H1 (cell line): Measurements from ENCODE around the gene CNTN5. TPM values are rescaled to one million over a fixed set of nuclear protein-coding genes. Genes with fewer than 3 reads are reported as not detected.

Source experiments
- CTCF ChIA-PET: fragments of 300-600 bp; sonication (Branson Sonifier 250); formaldehyde crosslinking; loops from one replicate; lab custom pipeline; 2021; ENCODE audit not compliant: partially characterized antibody; lab: Charles Lee
- POLR2A ChIA-PET: fragments of 300-600 bp; sonication (Branson Sonifier 250); formaldehyde crosslinking; loops from one replicate; lab custom pipeline; 2021; ENCODE audit warnings: inconsistent platforms; ENCODE audit not compliant: partially characterized antibody; lab: Charles Lee
- DNase-seq, 2 experiments: peaks; one replicate each; pipeline versions ENCODE4 v3.0.0 to v3.0.0-alpha.2; 2010 to 2022; ENCODE audit warnings: low spot score in 2 of 2, low read depth in 1 of 2, mixed read lengths in 1 of 2
- FAIRE-seq: peaks from 2 replicates; lab custom pipeline; 2011; peaks lifted over from hg19 to GRCh38; lab: Jason Lieb, UNC
- H2AFZ ChIP-seq: 2 replicates; pipeline ENCODE4 v1.8.1; 2012; ENCODE audit warnings: low read length, inconsistent platforms
- H2AK5ac ChIP-seq: 2 replicates; pipeline ENCODE4 v1.6.1; 2013; ENCODE audit warnings: low read depth, low read length
- H2BK120ac ChIP-seq: replicated peaks from 2 replicates; pipeline ENCODE3; 2013; ENCODE audit warnings: low read depth, low read length, inconsistent platforms
- H2BK12ac ChIP-seq: 2 replicates; pipeline ENCODE4 v1.6.1; 2013; ENCODE audit warnings: low read depth, low read length
- H2BK15ac ChIP-seq: 2 replicates; pipeline ENCODE4 v1.6.1; 2013; ENCODE audit warnings: low read length
- H2BK20ac ChIP-seq: 2 replicates; pipeline ENCODE4 v1.6.1; 2013; ENCODE audit warnings: low read length
- H2BK5ac ChIP-seq: 2 replicates; pipeline ENCODE4 v1.6.1; 2013; ENCODE audit warnings: low read depth, low read length
- H3K14ac ChIP-seq: 2 replicates; pipeline ENCODE4 v1.6.1; 2013; ENCODE audit warnings: inconsistent platforms; ENCODE audit not compliant: insufficient read length
- H3K18ac ChIP-seq: 2 replicates; pipeline ENCODE4 v1.6.1; 2013; ENCODE audit warnings: low read length; ENCODE audit errors: extremely low read depth
- H3K23ac ChIP-seq: 2 replicates; pipeline ENCODE4 v1.6.1; 2013; ENCODE audit warnings: inconsistent platforms; ENCODE audit not compliant: insufficient read length
- H3K23me2 ChIP-seq: 2 replicates; pipeline ENCODE4 v1.6.1; 2013; ENCODE audit warnings: low read depth, low read length
- H3K27ac ChIP-seq: 2 replicates; pipeline ENCODE4 v1.6.1; 2011; ENCODE audit warnings: low read depth, low read length, inconsistent platforms
- H3K27me3 ChIP-seq, 4 experiments: replicated peaks in 1 of 4; 1 replicate in 1 of 4; 2 replicates in 3 of 4; pipeline versions ENCODE4 v1.6.1 to v1.8.1; 2011 to 2013; ENCODE audit warnings: low read length in 3 of 4, mild to moderate bottlenecking in 3 of 4, inconsistent platforms in 2 of 4, mixed read lengths in 2 of 4, moderate library complexity in 1 of 4; ENCODE audit not compliant: control insufficient read depth in 3 of 4, insufficient read depth in 3 of 4; ENCODE audit errors: extremely low read depth in 1 of 4
- H3K36me3 ChIP-seq, 4 experiments: 2 replicates each; pipeline versions ENCODE4 v1.6.1 to v1.8.1; 2011 to 2013; ENCODE audit warnings: mild to moderate bottlenecking in 4 of 4, low read length in 3 of 4, moderate library complexity in 2 of 4, control low read depth in 1 of 4, inconsistent platforms in 1 of 4; ENCODE audit not compliant: insufficient read depth in 4 of 4, control insufficient read depth in 2 of 4
- H3K4ac ChIP-seq: replicated peaks from 2 replicates; pipeline ENCODE3; 2013; ENCODE audit warnings: low read length, low read depth, mixed read lengths, inconsistent platforms; ENCODE audit not compliant: insufficient read length
- H3K4me1 ChIP-seq, 4 experiments: replicated peaks in 1 of 4; 1 replicate in 1 of 4; 2 replicates in 3 of 4; pipeline versions ENCODE4 v1.6.1 to v1.8.1; 2011 to 2013; ENCODE audit warnings: low read length in 3 of 4, inconsistent platforms in 2 of 4, mixed read lengths in 1 of 4; ENCODE audit not compliant: insufficient read depth in 4 of 4, control insufficient read depth in 3 of 4
- H3K4me2 ChIP-seq, 2 experiments: 2 replicates each; pipeline versions ENCODE4 v1.6.1 to v1.8.1; 2011 to 2013; ENCODE audit warnings: low read depth in 2 of 2, low read length in 2 of 2, control low read depth in 1 of 2, inconsistent platforms in 1 of 2, mild to moderate bottlenecking in 1 of 2; ENCODE audit not compliant: insufficient read depth in 1 of 2
- H3K4me3 ChIP-seq, 4 experiments: fragments of 200-600, 300-600 bp in 1 of 4; sonication (generic), shearing (Covaris generic), sonication (Bioruptor Twin) in 1 of 4; 2 replicates each; pipeline versions ENCODE4 v1.5.1 to v1.8.1; 2011 to 2016; ENCODE audit warnings: low read length in 4 of 4, low read depth in 3 of 4, control low read depth in 2 of 4, inconsistent platforms in 2 of 4, mild to moderate bottlenecking in 2 of 4, mixed read lengths in 1 of 4, moderate library complexity in 1 of 4; ENCODE audit not compliant: insufficient read depth in 2 of 4; ENCODE audit errors: extremely low read depth in 1 of 4
- H3K56ac ChIP-seq: replicated peaks from 2 replicates; pipeline ENCODE3; 2013; ENCODE audit warnings: low read depth, mild to moderate bottlenecking, mixed read lengths, low read length, inconsistent platforms; ENCODE audit not compliant: insufficient read length
- H3K79me1 ChIP-seq: 2 replicates; pipeline ENCODE4 v1.6.1; 2013; ENCODE audit warnings: low read depth, low read length, control low read depth
- H3K79me2 ChIP-seq, 2 experiments: 2 replicates each; pipeline versions ENCODE4 v1.6.1 to v1.8.1; 2012 to 2013; ENCODE audit warnings: low read length in 2 of 2, mild to moderate bottlenecking in 2 of 2, inconsistent platforms in 1 of 2; ENCODE audit not compliant: insufficient read depth in 2 of 2, control insufficient read depth in 1 of 2
- H3K9ac ChIP-seq, 4 experiments: replicated peaks in 1 of 4; 1 replicate in 1 of 4; 2 replicates in 3 of 4; pipeline versions ENCODE4 v1.6.1 to v1.8.1; 2011 to 2013; ENCODE audit warnings: low read depth in 3 of 4, low read length in 3 of 4, control low read depth in 2 of 4, mild to moderate bottlenecking in 2 of 4, moderate library complexity in 2 of 4, inconsistent platforms in 1 of 4; ENCODE audit errors: extremely low read depth in 1 of 4
- H3K9me3 ChIP-seq, 2 experiments: 2 replicates each; pipeline versions ENCODE4 v1.6.1 to v1.8.1; 2012 to 2013; ENCODE audit warnings: mild to moderate bottlenecking in 2 of 2, moderate library complexity in 2 of 2, control low read depth in 1 of 2, inconsistent platforms in 1 of 2, low read depth in 1 of 2, low read length in 1 of 2, mixed read lengths in 1 of 2; ENCODE audit not compliant: insufficient read depth in 2 of 2
- H4K20me1 ChIP-seq, 2 experiments: replicated peaks in 1 of 2; 2 replicates each; pipeline versions ENCODE3 to v1.8.1; 2011 to 2013; ENCODE audit warnings: inconsistent platforms in 2 of 2, low read length in 2 of 2, mild to moderate bottlenecking in 1 of 2; ENCODE audit not compliant: insufficient read depth in 2 of 2, control insufficient read depth in 1 of 2
- H4K5ac ChIP-seq: 2 replicates; pipeline ENCODE4 v1.6.1; 2013; ENCODE audit warnings: low read length, low read depth, mixed read lengths, inconsistent platforms; ENCODE audit not compliant: insufficient read length
- H4K8ac ChIP-seq: 2 replicates; pipeline ENCODE4 v1.8.0; 2013; ENCODE audit warnings: mild to moderate bottlenecking, moderate library complexity, low read length, inconsistent platforms; ENCODE audit not compliant: insufficient read depth; ENCODE audit errors: extremely low read depth
- H4K91ac ChIP-seq: replicated peaks from 2 replicates; pipeline ENCODE3; 2013; ENCODE audit warnings: low read length, mixed read lengths, inconsistent platforms; ENCODE audit not compliant: insufficient read length
- ATF2 ChIP-seq: IDR thresholded peaks from 2 replicates; pipeline ENCODE4 v1.6.1; 2012; ENCODE audit warnings: low read length, inconsistent platforms
- CHD1 ChIP-seq: IDR thresholded peaks from 2 replicates; pipeline ENCODE4 v1.6.1; 2012; ENCODE audit warnings: low read depth, low read length, improper control_type of control experiment
- EP300 ChIP-seq, 2 experiments: IDR thresholded peaks; 1 replicate in 1 of 2; 2 replicates in 1 of 2; pipeline ENCODE4 v1.6.1; 2011 to 2012; ENCODE audit warnings: low read depth in 2 of 2, low read length in 2 of 2, mild to moderate bottlenecking in 2 of 2, borderline replicate concordance in 1 of 2, inconsistent platforms in 1 of 2, moderate library complexity in 1 of 2
- FOSL1 ChIP-seq: IDR thresholded peaks from 2 replicates; pipeline ENCODE4 v1.6.1; 2011; ENCODE audit warnings: mild to moderate bottlenecking, low read depth, low read length, moderate library complexity; ENCODE audit not compliant: insufficient read depth
- KDM4A ChIP-seq: IDR thresholded peaks from one replicate; pipeline ENCODE4 v1.7.1; 2012; ENCODE audit warnings: low read depth, mild to moderate bottlenecking, moderate library complexity, low read length, inconsistent platforms; ENCODE audit not compliant: severe bottlenecking
- MAX ChIP-seq: IDR thresholded peaks from 2 replicates; pipeline ENCODE4 v1.6.1; 2012; ENCODE audit warnings: inconsistent platforms
- NANOG ChIP-seq: IDR thresholded peaks from 2 replicates; pipeline ENCODE4 v1.6.1; 2011; ENCODE audit warnings: low read length, low read depth, mild to moderate bottlenecking, inconsistent platforms; ENCODE audit not compliant: insufficient read depth, poor library complexity, severe bottlenecking
- PHF8 ChIP-seq: fragments of 200-600 bp; sonication (generic); conservative IDR thresholded peaks from 2 replicates; pipeline ENCODE4 v1.7.1; 2012; ENCODE audit warnings: low read depth, mild to moderate bottlenecking, inconsistent platforms, low read length, moderate library complexity
- POLR2A ChIP-seq, 2 experiments: IDR thresholded peaks; 1 replicate in 1 of 2; 2 replicates in 1 of 2; pipeline ENCODE4 v1.6.1; 2011; ENCODE audit warnings: low read depth in 2 of 2, low read length in 2 of 2, mild to moderate bottlenecking in 2 of 2; ENCODE audit errors: control extremely low read depth in 1 of 2
- SIN3A ChIP-seq, 2 experiments: IDR thresholded peaks in 1 of 2; conservative IDR thresholded peaks in 1 of 2; 2 replicates each; pipeline ENCODE4 v1.6.1; 2011 to 2012; ENCODE audit warnings: low read length in 2 of 2, improper control_type of control experiment in 1 of 2, low read depth in 1 of 2, mild to moderate bottlenecking in 1 of 2
- SRF ChIP-seq: IDR thresholded peaks from 2 replicates; pipeline ENCODE4 v1.6.1; 2011; ENCODE audit warnings: mild to moderate bottlenecking, low read depth, low read length, moderate library complexity
- TBP ChIP-seq: IDR thresholded peaks from 2 replicates; pipeline ENCODE4 v1.6.1; 2011; ENCODE audit warnings: low read depth, low read length, improper control_type of control experiment
- TEAD4 ChIP-seq: IDR thresholded peaks from 2 replicates; pipeline ENCODE4 v1.6.1; 2012; ENCODE audit warnings: low read depth, low read length, inconsistent platforms, mixed read lengths
- WGBS, 2 experiments: shearing (Covaris generic) in 1 of 2; methylation state at CpG; one replicate each; pipeline versions ENCODE4 v1.1.6 to v1.1.7; 2013 to 2015; ENCODE audit warnings: low lambda C conversion rate in 2 of 2, mixed read lengths in 2 of 2, inconsistent platforms in 1 of 2, low coverage in 1 of 2, missing lambda C conversion rate in 1 of 2; ENCODE audit not compliant: insufficient replicate concordance in 2 of 2, insufficient coverage in 1 of 2, insufficient read length in 1 of 2; ENCODE audit errors: extremely low coverage in 1 of 2, missing lambda C conversion rate in 1 of 2; 5-methylcytosine and 5-hydroxymethylcytosine counted together
- polyA plus RNA-seq, 7 experiments: library from polyadenylated mRNA; depleted of rRNA in 3 of 7; stranded (reverse) in 5 of 7; unstranded in 2 of 7; fragments of >200 nt in 5 of 7; fragments of 200-250 nt in 2 of 7; gene quantifications; 1 replicate in 5 of 7; 2 replicates in 1 of 7; 4 replicates in 1 of 7; pipeline versions ENCODE4 v1.2.1 to v1.2.3, GENCODE V29; 2011 to 2013; ENCODE audit warnings: missing spikeins in 2 of 7, mixed read lengths in 2 of 7
- total RNA-seq: library from RNA; stranded (reverse); fragmentation: NEBNext Ultra II Directional; extraction: Animal tissue kit (Norgen Biotek cat#: 25700); gene quantifications from 2 replicates; pipeline ENCODE4 v1.2.1, GENCODE V29; 2021

CNTN5 gene
- total and polyA plus RNA-seq, 2 of the 8 experiments (the other 6 are each of a cell fraction or from before 2014, with no cell fraction given) = not detected

- DNase-seq (no peak), FAIRE-seq (no peak)
- H3K14ac ChIP-seq = no peak overlapping the region
- ChIA-PET CTCF (no interaction called here), POLR2A (no interaction called here)
- H3K23ac ChIP-seq = no peak overlapping the region
- no peaks in the 10 kb centered on the region for H3K36me3 ChIP-seq
- no peak overlapping the region for H3K18ac ChIP-seq
- no peak overlapping the region for H3K4ac ChIP-seq
- H3K56ac ChIP-seq = no peak overlapping the region
- H4K20me1 ChIP-seq = no peaks in the 10 kb centered on the region
- no peak overlapping the region for H3K4me3 ChIP-seq
- H3K9me3 ChIP-seq = no peaks in the 10 kb centered on the region
- 83% methylated on average over 7 of the region's 7 CpGs; no CpG with 5 or more reads in 1 of the 2 experiments for WGBS, 2 experiments
- H2AK5ac ChIP-seq = no peak overlapping the region
- H2BK5ac ChIP-seq = no peak overlapping the region
- no peak overlapping the region for H2BK12ac ChIP-seq
- no peak overlapping the region for H4K8ac ChIP-seq
- H2BK15ac ChIP-seq = no peak overlapping the region
- no peaks in the 10 kb centered on the region for H3K27me3 ChIP-seq
- H3K9ac ChIP-seq = no peak overlapping the region
- H3K79me1 ChIP-seq = no peaks in the 10 kb centered on the region
- no peaks in the 10 kb centered on the region for H3K23me2 ChIP-seq
- H2BK20ac ChIP-seq = no peak overlapping the region
- no peak overlapping the region for H2BK120ac ChIP-seq
- no peak overlapping the region for H3K4me2 ChIP-seq
- H4K91ac ChIP-seq = no peak overlapping the region
- no peaks in the 10 kb centered on the region for H3K4me1 ChIP-seq
- no peak overlapping the region for H4K5ac ChIP-seq
- no peak overlapping the region for H3K27ac ChIP-seq
- H3K79me2 ChIP-seq = no peaks in the 10 kb centered on the region
- H2AFZ ChIP-seq = no peak overlapping the region
- TF ChIP-seq SRF (no peak), NANOG (no peak), CHD1 (no peak), TBP (no peak), KDM4A (no peak), EP300 (IDR thresholded peaks at IDR 0.05; ENCODE audit: borderline replicate concordance in 1 of 2, low read depth in 2 of 2, low read length in 2 of 2) (no peak), PHF8 (no peak), FOSL1 (no peak), MAX (no peak), ATF2 (no peak), TEAD4 (no peak), SIN3A (conservative IDR thresholded peaks at IDR 0.05 in 1 of 2, IDR thresholded peaks at IDR 0.05 in 1 of 2; ENCODE audit: low read depth in 1 of 2, low read length in 2 of 2) (no peak), POLR2A (IDR thresholded peaks at IDR 0.05; ENCODE audit: control extremely low read depth in 1 of 2, low read depth in 2 of 2, low read length in 2 of 2) (no peak)
Measured at GRCh38 chr11:99366546-99366945, 345.8 kb downstream of the CNTN5 start.
